Panc1 (cell line): ENCODE measurements around the gene TMEM63C. TPM values are rescaled to one million over a fixed set of nuclear protein-coding genes. Genes with fewer than 3 reads are reported as not detected.

Source experiments
- ATAC-seq: fragments of 200-7000 bp; cut with Tn5 transposase; 2 replicates; pipeline ENCODE4 v1.9.1; 2020; ENCODE audit warnings: mild to moderate bottlenecking, moderate library complexity
- BruUV-seq: library from RNA; stranded (reverse); fragments of 400-500 nt; replicated peaks from 2 replicates; lab custom pipeline; 2021; lab: Mats Ljungman, UMichigan
- CTCF ChIA-PET: fragments of 300-600 bp; sonication (Branson Sonifier 250); formaldehyde crosslinking; loops from one replicate; lab custom pipeline; 2022; ENCODE audit warnings: antibody characterized with exemption; lab: Charles Lee
- POLR2A ChIA-PET: fragments of 300-600 bp; sonication (Branson Sonifier 250); formaldehyde crosslinking; loops from one replicate; lab custom pipeline; 2022; ENCODE audit warnings: antibody characterized with exemption; lab: Charles Lee
- DNase-seq: peaks from one replicate; pipeline ENCODE4 v3.0.0-alpha.2; 2010; ENCODE audit warnings: low read depth, low spot score
- H3K27ac ChIP-seq: 2 replicates; pipeline ENCODE4 v1.5.1; 2011; ENCODE audit warnings: mild to moderate bottlenecking, low read length, inconsistent platforms
- H3K27me3 ChIP-seq: fragments of 200-500 bp; sonication (Bioruptor generic); 2 replicates; pipeline ENCODE4 v1.6.0; 2014; ENCODE audit warnings: low read length, inconsistent platforms; ENCODE audit not compliant: control insufficient read depth, insufficient read depth
- H3K36me3 ChIP-seq: fragments of 200-500 bp; sonication (Bioruptor generic); 2 replicates; pipeline ENCODE4 v1.5.1; 2014; ENCODE audit warnings: inconsistent platforms, mild to moderate bottlenecking, low read length, moderate library complexity; ENCODE audit not compliant: control insufficient read depth, insufficient read depth
- H3K4me1 ChIP-seq: 2 replicates; pipeline ENCODE4 v1.5.1; 2011; ENCODE audit warnings: inconsistent platforms, mild to moderate bottlenecking, low read length, moderate library complexity; ENCODE audit not compliant: control insufficient read depth, insufficient read depth
- H3K4me3 ChIP-seq, 2 experiments: 2 replicates each; pipeline ENCODE4 v1.5.1; 2011 to 2012; ENCODE audit warnings: low read depth in 2 of 2, low read length in 2 of 2, mild to moderate bottlenecking in 2 of 2, inconsistent platforms in 1 of 2, moderate library complexity in 1 of 2
- H3K9me3 ChIP-seq: fragments of 200-500 bp; sonication (Bioruptor generic); 2 replicates; pipeline ENCODE4 v1.5.1; 2014; ENCODE audit warnings: low read depth, mild to moderate bottlenecking, inconsistent platforms, low read length, moderate library complexity; ENCODE audit not compliant: control insufficient read depth, insufficient read depth
- POLR2AphosphoS5 ChIP-seq: IDR thresholded peaks from 2 replicates; pipeline ENCODE4 v1.6.1; 2012; ENCODE audit warnings: mild to moderate bottlenecking, low read depth, low read length, moderate library complexity
- SIN3A ChIP-seq: IDR thresholded peaks from 2 replicates; pipeline ENCODE4 v1.6.1; 2012; ENCODE audit warnings: low read depth, mild to moderate bottlenecking, low read length, moderate library complexity, borderline replicate concordance; ENCODE audit not compliant: insufficient read depth
- TCF7L2 ChIP-seq: IDR thresholded peaks from 2 replicates; pipeline ENCODE4 v1.6.1; 2011; ENCODE audit warnings: mild to moderate bottlenecking, low read depth, low read length, inconsistent platforms
- in situ Hi-C: cut with HindIII; loops from 2 replicates; pipeline ENCODE4 v1.10.0; 2016; ENCODE audit warnings: low sequenced_read_pairs, low pct_unique_long_range_greater_than_20kb
- intact Hi-C: fragments of 100-400 bp; cut with micrococcal nuclease; formaldehyde crosslinking; loops from one replicate; pipeline ENCODE4 v1.10.0; 2022; ENCODE audit not compliant: unreplicated experiment
- total RNA-seq: library from RNA; stranded (reverse); gene quantifications from one replicate; pipeline ENCODE4 v1.2.1, GENCODE V29; 2021; ENCODE audit not compliant: unreplicated experiment
- TF ChIP-seq, protein P1 (sequence below), 2 experiments: IDR thresholded peaks; 2 replicates each; pipeline ENCODE4 v1.6.1; 2011 to 2012; ENCODE audit warnings: low read depth in 2 of 2, control low read depth in 1 of 2, low read length in 1 of 2, mild to moderate bottlenecking in 1 of 2, moderate library complexity in 1 of 2; ENCODE audit not compliant: insufficient read depth in 1 of 2
- TF ChIP-seq, protein P2 (sequence below): fragments of 450-650 bp; IDR thresholded peaks from 2 replicates; pipeline ENCODE4 v1.5.1; 2017; ENCODE audit warnings: mild to moderate bottlenecking

TMEM63C gene
- total RNA-seq, 1 experiment from 2014 or later = 2.4 TPM

DNA sequence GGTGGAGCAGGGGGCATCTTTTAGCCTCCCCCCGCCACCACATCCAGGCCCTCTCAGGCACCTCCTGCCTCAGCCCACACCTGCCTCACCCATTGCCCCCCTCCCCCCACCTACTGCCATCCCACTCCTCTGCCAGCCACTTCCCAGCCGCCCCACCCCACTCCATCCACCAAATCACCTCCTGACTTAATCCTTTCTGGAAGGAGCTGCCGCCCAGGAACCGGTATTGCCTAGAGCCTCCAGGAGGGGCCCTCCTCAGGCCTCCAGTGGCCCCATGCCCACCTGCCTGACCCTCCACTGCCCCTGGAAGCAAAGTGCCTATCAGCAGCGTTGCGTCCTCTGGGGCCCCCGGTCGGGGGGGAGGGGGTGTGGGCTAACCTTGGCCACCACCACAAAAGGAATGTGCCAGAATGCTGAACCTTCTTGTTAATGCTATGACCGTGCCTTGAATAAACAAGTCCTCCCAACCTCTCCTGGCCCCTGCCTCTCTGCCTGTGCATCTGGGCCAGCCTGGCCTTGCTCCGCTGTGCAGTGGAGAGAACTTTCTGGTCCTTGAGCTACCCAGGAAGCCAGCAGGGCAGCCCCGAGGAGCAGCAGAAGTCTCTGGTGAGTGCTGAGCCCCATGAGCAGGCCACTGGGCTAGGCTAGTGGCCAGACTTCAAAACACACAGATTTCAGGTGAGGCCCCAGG, 77.6 kb downstream of the TMEM63C start:
- no TSS peak for BruUV-seq
- no peaks in the 10 kb centered on the region for H3K4me1 ChIP-seq
- H3K27me3 ChIP-seq = no peaks in the 10 kb centered on the region
- ChIA-PET CTCF (no interaction called here), POLR2A (no interaction called here)
- DNase-seq (no peak), ATAC-seq (no peak)
- intact Hi-C loops (no loop called here), in situ Hi-C loops (no loop called here)
- H3K27ac ChIP-seq = no peak overlapping the region
- H3K4me3 ChIP-seq = no peak overlapping the region
- no peak for TF ChIP-seq POLR2AphosphoS5
- TF ChIP-seq, protein P1, sequence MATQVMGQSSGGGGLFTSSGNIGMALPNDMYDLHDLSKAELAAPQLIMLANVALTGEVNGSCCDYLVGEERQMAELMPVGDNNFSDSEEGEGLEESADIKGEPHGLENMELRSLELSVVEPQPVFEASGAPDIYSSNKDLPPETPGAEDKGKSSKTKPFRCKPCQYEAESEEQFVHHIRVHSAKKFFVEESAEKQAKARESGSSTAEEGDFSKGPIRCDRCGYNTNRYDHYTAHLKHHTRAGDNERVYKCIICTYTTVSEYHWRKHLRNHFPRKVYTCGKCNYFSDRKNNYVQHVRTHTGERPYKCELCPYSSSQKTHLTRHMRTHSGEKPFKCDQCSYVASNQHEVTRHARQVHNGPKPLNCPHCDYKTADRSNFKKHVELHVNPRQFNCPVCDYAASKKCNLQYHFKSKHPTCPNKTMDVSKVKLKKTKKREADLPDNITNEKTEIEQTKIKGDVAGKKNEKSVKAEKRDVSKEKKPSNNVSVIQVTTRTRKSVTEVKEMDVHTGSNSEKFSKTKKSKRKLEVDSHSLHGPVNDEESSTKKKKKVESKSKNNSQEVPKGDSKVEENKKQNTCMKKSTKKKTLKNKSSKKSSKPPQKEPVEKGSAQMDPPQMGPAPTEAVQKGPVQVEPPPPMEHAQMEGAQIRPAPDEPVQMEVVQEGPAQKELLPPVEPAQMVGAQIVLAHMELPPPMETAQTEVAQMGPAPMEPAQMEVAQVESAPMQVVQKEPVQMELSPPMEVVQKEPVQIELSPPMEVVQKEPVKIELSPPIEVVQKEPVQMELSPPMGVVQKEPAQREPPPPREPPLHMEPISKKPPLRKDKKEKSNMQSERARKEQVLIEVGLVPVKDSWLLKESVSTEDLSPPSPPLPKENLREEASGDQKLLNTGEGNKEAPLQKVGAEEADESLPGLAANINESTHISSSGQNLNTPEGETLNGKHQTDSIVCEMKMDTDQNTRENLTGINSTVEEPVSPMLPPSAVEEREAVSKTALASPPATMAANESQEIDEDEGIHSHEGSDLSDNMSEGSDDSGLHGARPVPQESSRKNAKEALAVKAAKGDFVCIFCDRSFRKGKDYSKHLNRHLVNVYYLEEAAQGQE (IDR thresholded peaks at IDR 0.05; ENCODE audit: insufficient read depth in 1 of 2, low read depth in 2 of 2, low read length in 1 of 2) = no peak
- no peak for TF ChIP-seq TCF7L2
- TF ChIP-seq, protein P2, sequence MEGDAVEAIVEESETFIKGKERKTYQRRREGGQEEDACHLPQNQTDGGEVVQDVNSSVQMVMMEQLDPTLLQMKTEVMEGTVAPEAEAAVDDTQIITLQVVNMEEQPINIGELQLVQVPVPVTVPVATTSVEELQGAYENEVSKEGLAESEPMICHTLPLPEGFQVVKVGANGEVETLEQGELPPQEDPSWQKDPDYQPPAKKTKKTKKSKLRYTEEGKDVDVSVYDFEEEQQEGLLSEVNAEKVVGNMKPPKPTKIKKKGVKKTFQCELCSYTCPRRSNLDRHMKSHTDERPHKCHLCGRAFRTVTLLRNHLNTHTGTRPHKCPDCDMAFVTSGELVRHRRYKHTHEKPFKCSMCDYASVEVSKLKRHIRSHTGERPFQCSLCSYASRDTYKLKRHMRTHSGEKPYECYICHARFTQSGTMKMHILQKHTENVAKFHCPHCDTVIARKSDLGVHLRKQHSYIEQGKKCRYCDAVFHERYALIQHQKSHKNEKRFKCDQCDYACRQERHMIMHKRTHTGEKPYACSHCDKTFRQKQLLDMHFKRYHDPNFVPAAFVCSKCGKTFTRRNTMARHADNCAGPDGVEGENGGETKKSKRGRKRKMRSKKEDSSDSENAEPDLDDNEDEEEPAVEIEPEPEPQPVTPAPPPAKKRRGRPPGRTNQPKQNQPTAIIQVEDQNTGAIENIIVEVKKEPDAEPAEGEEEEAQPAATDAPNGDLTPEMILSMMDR = no peak
- no peak for TF ChIP-seq SIN3A
- no peaks in the 10 kb centered on the region for H3K36me3 ChIP-seq
- no peaks in the 10 kb centered on the region for H3K9me3 ChIP-seq

DNA sequence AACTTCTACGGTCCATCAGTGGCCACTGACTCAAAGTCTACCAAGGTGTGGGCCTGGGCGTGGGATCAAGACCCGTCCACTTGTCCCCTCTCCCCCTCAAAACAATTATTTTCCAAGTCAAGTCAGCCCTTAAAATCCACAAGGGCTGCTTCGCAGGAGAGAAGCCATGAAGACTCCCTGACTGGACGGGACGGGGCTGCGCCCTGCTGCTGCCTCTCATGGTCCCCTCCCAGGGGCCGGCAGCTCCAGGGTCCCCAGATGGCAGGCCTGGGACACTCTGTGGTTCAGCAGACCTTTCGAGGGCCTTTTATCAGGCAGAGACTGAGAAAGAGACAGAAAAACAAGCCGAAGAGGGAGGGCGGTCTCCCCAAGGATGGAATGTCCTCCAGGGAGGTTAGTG, 78.6 kb downstream of the TMEM63C start:
- no peak for ATAC-seq
- no TSS peak for BruUV-seq
- no peaks in the 10 kb centered on the region for H3K4me1 ChIP-seq
- no peak overlapping the region for H3K4me3 ChIP-seq
- no peaks in the 10 kb centered on the region for H3K27me3 ChIP-seq
- DNase-seq = no peak
- intact Hi-C loops (no loop called here), in situ Hi-C loops (no loop called here)
- H3K27ac ChIP-seq = no peak overlapping the region
- CTCF ChIA-PET = no interaction called here
- TF ChIP-seq POLR2AphosphoS5 (no peak), TCF7L2 (no peak), SIN3A (no peak)
- TF ChIP-seq, protein P2 = no peak
- TF ChIP-seq, protein P1 (IDR thresholded peaks at IDR 0.05; ENCODE audit: insufficient read depth in 1 of 2, low read depth in 2 of 2, low read length in 1 of 2) = no peak
- H3K9me3 ChIP-seq = no peaks in the 10 kb centered on the region
- POLR2A ChIA-PET = interaction anchor here (0.6 kb wide), 1 partner anchor 689 kb away, joined by 12 read pairs; no protein-coding TSS in a partner anchor
- no peaks in the 10 kb centered on the region for H3K36me3 ChIP-seq
